Activated T-cell treated with anti-CD3 and anti-CD28 coated beads, Interleukin-2, amount 50 U/mL, for 48 hours (primary cell): ENCODE data around the gene PKD2L2.
"Not testable (repeated sequence)": the region's sequence is repeated elsewhere in the genome, so short reads cannot be mapped to it uniquely, and the experiment has no call there.

ENCODE experiments used
- DNase-seq, 2 experiments: peaks; one replicate each; pipeline ENCODE4 v3.0.0-alpha.2; 2020

PKD2L2 gene

GRCh38 chr5:137960141-137960540, 70.9 kb downstream of the PKD2L2 start:
- DNase-seq = no peak

- no peak for DNase-seq
These were observed 71.6 kb downstream of the PKD2L2 start for GRCh38 chr5:137960819-137961218.

- not testable (repeated sequence) for DNase-seq
These were observed 81.1 kb downstream of the PKD2L2 start for GRCh38 chr5:137970384-137970783.

- no peak for DNase-seq
These were observed 86.0 kb downstream of the PKD2L2 start for GRCh38 chr5:137975208-137975607.

- DNase-seq = no peak
These were observed 100.2 kb downstream of the PKD2L2 start for GRCh38 chr5:137989419-137989818.
